Mucosa of descending colon (tissue), 3 donors: ENCODE measurements around the gene ZNF878. TPM values are rescaled to one million over a fixed set of nuclear protein-coding genes. Genes with fewer than 3 reads are reported as not detected.

Source experiments
- ATAC-seq: fragments of 200-7000 bp; cut with Tn5 transposase; one replicate; pipeline ENCODE4 v1.9.1; 2020; ENCODE audit warnings: mild to moderate bottlenecking, moderate library complexity
- DNase-seq, 3 donors: peaks; one replicate each; pipeline ENCODE4 v3.0.0-alpha.2; 2020
- H3K36me3 ChIP-seq: fragments of 200-600 bp; one replicate; pipeline ENCODE4 v1.8.0; 2021; ENCODE audit warnings: low read depth, mild to moderate bottlenecking
- H3K4me1 ChIP-seq: fragments of 200-600 bp; one replicate; pipeline ENCODE4 v1.8.0; 2021; ENCODE audit warnings: low read depth, mild to moderate bottlenecking
- H3K4me3 ChIP-seq: fragments of 200-600 bp; one replicate; pipeline ENCODE4 v1.8.0; 2021; ENCODE audit warnings: mild to moderate bottlenecking
- H3K9me3 ChIP-seq: fragments of 200-600 bp; one replicate; pipeline ENCODE4 v1.8.0; 2021; ENCODE audit warnings: mild to moderate bottlenecking
- intact Hi-C, 2 donors: fragments of 100-400 bp; cut with DNase I in 1 of 2; cut with micrococcal nuclease in 1 of 2; formaldehyde crosslinking; loops; one replicate each; pipeline versions ENCODE4 v1.11.0 to v1.11.1; 2022; cut with DNase I, micrococcal nuclease
- total RNA-seq, 3 donors: library from RNA; stranded (reverse); fragmentation: NEBNext Ultra II Directional in 2 of 3; extraction: Animal tissue kit (Norgen Biotek cat#: 25700) in 2 of 3; gene quantifications; one replicate each; pipeline versions ENCODE4 v1.2.1 to v1.2.4, GENCODE V29; 2021 to 2023
- TF ChIP-seq, protein P1 (sequence below): fragments of 200-600 bp; IDR thresholded peaks from one replicate; pipeline ENCODE4 v1.8.0; 2022; ENCODE audit warnings: antibody characterized with exemption, mild to moderate bottlenecking
- donor health status: DM: no; HTN: no; CAD: no; lungs with moderate emphysema.
- donor health status: DM: no; HTN: no; CAD: no.
- donor health status: DM: no; HTN: yes; CAD: no.

ZNF878 gene
- total RNA-seq, 3 donors from 2014 or later: 0.19 to 0.26 (median 0.22) TPM

DNA sequence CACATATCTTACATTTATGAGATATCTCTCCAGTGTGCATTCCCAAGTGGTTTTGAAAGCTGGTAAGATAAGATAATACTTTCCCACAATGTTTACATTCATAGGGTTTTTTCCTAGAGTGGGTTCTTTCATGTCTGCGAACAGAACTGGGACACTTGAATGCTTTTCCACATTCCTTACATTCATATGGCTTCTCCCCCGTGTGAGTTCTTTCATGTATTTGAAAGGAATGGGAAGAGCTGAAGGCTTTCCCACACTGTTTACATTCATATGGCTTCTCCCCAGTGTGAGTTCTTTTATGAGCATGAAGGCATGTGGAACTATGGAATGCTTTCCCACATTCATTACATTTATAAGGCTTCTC is 37.0 kb downstream of the ZNF878 start:
- DNase-seq (no peak), ATAC-seq (no peak)
- no peaks in the 10 kb centered on the region for H3K4me1 ChIP-seq
- H3K4me3 ChIP-seq: no peak overlapping the region
- peaks cover 4% of the 10 kb centered on the region for H3K36me3 ChIP-seq
- H3K9me3 ChIP-seq: peaks cover 99% of the 10 kb centered on the region
- TF ChIP-seq, protein P1, sequence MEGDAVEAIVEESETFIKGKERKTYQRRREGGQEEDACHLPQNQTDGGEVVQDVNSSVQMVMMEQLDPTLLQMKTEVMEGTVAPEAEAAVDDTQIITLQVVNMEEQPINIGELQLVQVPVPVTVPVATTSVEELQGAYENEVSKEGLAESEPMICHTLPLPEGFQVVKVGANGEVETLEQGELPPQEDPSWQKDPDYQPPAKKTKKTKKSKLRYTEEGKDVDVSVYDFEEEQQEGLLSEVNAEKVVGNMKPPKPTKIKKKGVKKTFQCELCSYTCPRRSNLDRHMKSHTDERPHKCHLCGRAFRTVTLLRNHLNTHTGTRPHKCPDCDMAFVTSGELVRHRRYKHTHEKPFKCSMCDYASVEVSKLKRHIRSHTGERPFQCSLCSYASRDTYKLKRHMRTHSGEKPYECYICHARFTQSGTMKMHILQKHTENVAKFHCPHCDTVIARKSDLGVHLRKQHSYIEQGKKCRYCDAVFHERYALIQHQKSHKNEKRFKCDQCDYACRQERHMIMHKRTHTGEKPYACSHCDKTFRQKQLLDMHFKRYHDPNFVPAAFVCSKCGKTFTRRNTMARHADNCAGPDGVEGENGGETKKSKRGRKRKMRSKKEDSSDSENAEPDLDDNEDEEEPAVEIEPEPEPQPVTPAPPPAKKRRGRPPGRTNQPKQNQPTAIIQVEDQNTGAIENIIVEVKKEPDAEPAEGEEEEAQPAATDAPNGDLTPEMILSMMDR: no peak
- intact Hi-C loops: no loop called here

DNA sequence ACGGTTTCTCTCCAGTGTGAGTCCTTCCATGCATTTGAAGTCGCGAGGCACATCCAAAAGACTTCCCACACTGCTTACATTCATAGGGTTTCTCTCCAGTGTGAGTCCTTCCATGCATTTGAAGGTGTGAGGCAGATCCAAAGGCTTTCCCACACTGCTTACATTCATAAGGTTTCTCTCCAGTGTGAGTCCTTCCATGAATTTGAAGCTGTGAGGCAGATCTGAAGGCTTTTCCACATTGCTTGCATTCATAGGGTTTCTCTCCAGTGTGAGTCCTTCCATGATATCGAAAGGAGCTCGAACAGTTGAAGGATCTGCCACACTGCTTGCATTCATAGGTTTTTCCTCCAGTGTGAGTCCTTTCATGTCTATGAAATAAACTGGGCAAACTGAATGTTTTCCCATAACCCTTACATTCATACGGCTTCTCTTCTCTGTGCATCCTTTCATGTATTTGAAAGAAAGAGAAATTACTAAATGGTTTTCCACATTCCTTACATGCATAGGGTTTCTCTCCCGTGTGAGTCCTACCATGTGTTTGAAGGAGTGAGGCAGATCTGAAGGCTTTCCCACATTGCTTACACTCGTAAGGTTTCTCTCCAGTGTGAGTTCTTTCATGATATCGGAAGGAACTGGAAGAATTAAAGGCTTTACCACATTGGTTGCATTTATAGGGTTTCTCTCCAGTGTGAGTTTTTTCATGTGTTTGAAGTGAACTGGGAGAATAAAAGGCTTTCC is 37.6 kb downstream of the ZNF878 start:
- Histone ChIP-seq H3K9me3 (peaks cover 97% of the 10 kb centered on the region), H3K36me3 (peaks cover 4% of the 10 kb centered on the region), H3K4me3 (no peak overlapping the region), H3K4me1 (no peaks in the 10 kb centered on the region)
- TF ChIP-seq, protein P1: no peak
- intact Hi-C loops: no loop called here
- ATAC-seq (no peak), DNase-seq (no peak)

DNA sequence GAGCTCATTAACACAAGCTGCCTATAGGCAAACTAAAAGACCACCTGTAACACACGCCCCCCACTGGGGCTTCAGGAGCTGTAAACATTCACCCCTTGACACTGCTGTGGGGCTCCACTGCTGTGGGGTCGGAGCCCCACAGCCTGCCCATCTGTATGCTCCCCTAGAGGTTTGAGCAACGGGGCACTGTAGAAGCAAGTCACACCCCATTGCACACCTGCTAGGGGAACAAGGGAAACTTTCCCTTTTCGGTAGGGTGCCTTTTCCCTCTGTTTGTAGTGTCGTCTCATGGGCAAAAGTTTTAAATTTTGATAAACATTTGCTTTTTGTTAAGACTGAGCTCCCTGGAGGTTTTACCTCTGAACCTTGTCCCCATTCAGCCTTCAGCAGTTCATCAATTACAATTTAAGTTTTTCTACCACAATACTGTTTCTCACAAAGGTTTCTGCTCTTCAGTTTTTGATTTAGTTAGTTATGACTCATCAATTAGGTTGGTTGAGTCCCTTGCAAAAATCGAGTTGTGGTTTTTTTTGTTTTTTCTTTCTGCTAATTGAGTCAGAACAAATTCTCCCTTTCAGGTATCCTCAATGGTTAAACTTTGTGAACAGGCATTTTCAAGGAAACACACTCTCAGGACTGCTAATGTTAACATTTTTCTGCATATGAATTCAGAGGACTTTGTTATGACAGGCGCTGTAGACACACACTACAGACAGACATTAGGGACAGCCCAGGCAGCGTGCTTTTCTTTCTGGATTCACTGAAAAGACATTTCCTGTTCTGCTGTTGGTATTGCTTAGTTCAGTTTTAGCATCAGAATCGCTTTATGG is 52.4 kb downstream of the ZNF878 start:
- TF ChIP-seq, protein P1: no peak
- intact Hi-C loops: no loop called here
- H3K4me3 ChIP-seq: no peak overlapping the region
- no peaks in the 10 kb centered on the region for H3K36me3 ChIP-seq
- ATAC-seq (no peak), DNase-seq (no peak)
- no peaks in the 10 kb centered on the region for H3K4me1 ChIP-seq
- H3K9me3 ChIP-seq: peaks cover 6% of the 10 kb centered on the region

DNA sequence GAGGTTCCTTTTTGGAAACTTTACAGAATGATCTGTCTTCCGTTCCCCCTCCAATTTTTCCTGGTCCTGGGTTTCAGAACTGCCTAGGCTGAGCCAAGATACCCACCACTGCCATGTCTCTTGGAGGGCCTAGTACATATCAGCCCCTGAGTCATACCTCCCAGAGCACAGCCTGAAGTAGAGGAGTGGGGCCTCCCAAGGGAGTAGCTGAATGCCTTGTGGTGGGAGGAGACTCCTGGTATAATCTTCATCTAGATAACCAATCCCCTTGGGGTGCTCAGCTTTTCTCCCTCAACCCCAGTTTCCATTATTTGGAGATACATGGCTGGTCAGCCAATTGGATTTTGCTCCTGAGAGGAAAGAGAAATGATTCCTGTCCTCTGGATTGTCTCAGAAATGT is 57.6 kb downstream of the ZNF878 start:
- no peak for ATAC-seq
- TF ChIP-seq, protein P1: no peak
- intact Hi-C loops: no loop called here

More for the DNA sequence above, 57.6 kb downstream of the ZNF878 start:
- Histone ChIP-seq H3K9me3 (peaks cover 6% of the 10 kb centered on the region), H3K4me3 (no peak overlapping the region), H3K4me1 (no peaks in the 10 kb centered on the region), H3K36me3 (no peaks in the 10 kb centered on the region)
- no peak for DNase-seq

Other genes with a start within 250 kb of the ZNF878 start
- 10 to 100 TPM; 31.9 to 36.9 (median 36.4) TPM for gene ZNF440, start 238.7 kb downstream of the ZNF878 start, total RNA-seq
- gene ZNF439, start 204.2 kb downstream of the ZNF878 start, total RNA-seq: 10 to 100 TPM in 1 of 3 donors, 1 to 10 TPM in 2; 8.9 to 11.2 (median 9.6) TPM
- 10 to 100 TPM; 15.7 to 30.5 (median 23.4) TPM for gene ZNF69, start 165.2 kb downstream of the ZNF878 start, total RNA-seq
- gene ZNF700, start 127.9 kb downstream of the ZNF878 start, total RNA-seq: 10 to 100 TPM; 16.3 to 25.2 (median 17.1) TPM
- 1 to 10 TPM; 4.7 to 8.9 (median 6.7) TPM for gene ZNF763, start 87.9 kb downstream of the ZNF878 start, total RNA-seq
- gene ZNF433, start 17.3 kb downstream of the ZNF878 start, total RNA-seq: 1 to 10 TPM; 1.8 to 4.7 (median 2.5) TPM
- gene ZNF844, start 11.8 kb upstream of the ZNF878 start, total RNA-seq: 10 to 100 TPM; 11.7 to 17.1 (median 15.2) TPM
- gene ZNF20, start 87.4 kb upstream of the ZNF878 start, total RNA-seq: 1 to 10 TPM; 4.4 to 7.0 (median 6.0) TPM
- gene ZNF625, start 103.8 kb upstream of the ZNF878 start, total RNA-seq: 1 to 10 TPM; 3.1 to 8.0 (median 3.9) TPM
- gene ZNF136, start 110.1 kb upstream of the ZNF878 start, total RNA-seq: 10 to 100 TPM in 1 of 3 donors, 1 to 10 TPM in 2; 6.3 to 12.1 (median 8.7) TPM
- gene ZNF44, start 241.9 kb upstream of the ZNF878 start, total RNA-seq: 10 to 100 TPM; 17.8 to 22.8 (median 21.7) TPM